Right lobe of liver (tissue), 6 donors: Measurements from ENCODE around the gene OGFOD2. TPM values are rescaled to one million over a fixed set of nuclear protein-coding genes. Genes with fewer than 3 reads are reported as not detected.

Source experiments
- ATAC-seq, 4 donors: fragments of 200-7000 bp; cut with Tn5 transposase; one replicate each; pipeline ENCODE4 v1.9.1; 2020; ENCODE audit warnings: mild to moderate bottlenecking in 4 of 4, moderate library complexity in 4 of 4
- DNase-seq, 3 donors: peaks; one replicate each; pipeline ENCODE4 v3.0.0-alpha.2; 2020
- H3K27ac ChIP-seq, 3 donors: fragments of 200-600 bp; one replicate each; pipeline ENCODE4 v1.8.0; 2022
- H3K27me3 ChIP-seq, 2 donors: fragments of 200-600 bp; one replicate each; pipeline ENCODE4 v1.8.0; 2022
- H3K36me3 ChIP-seq, 4 donors: fragments of 200-600 bp; sonication (generic) in 1 of 4; one replicate each; pipeline versions ENCODE4 v1.5.1 to v1.8.0; 2017 to 2022; ENCODE audit warnings: control low read depth in 1 of 4
- H3K4me1 ChIP-seq, 4 donors: fragments of 200-600 bp; sonication (generic) in 1 of 4; one replicate each; pipeline versions ENCODE4 v1.5.1 to v1.8.0; 2017 to 2022; ENCODE audit warnings: control low read depth in 1 of 4
- H3K4me3 ChIP-seq, 3 donors: fragments of 200-600 bp; one replicate each; pipeline ENCODE4 v1.8.0; 2022
- H3K9me3 ChIP-seq, 4 donors: fragments of 200-600 bp; sonication (generic) in 1 of 4; one replicate each; pipeline versions ENCODE4 v1.5.1 to v1.8.0; 2017 to 2022; ENCODE audit warnings: control low read depth in 1 of 4
- CTCF ChIP-seq, 4 donors: fragments of 200-600 bp in 3 of 4; fragments of 450-650 bp in 1 of 4; IDR thresholded peaks; one replicate each; pipeline versions ENCODE4 v1.5.1 to v1.8.0; 2016 to 2022; ENCODE audit warnings: antibody characterized with exemption in 4 of 4, mild to moderate bottlenecking in 2 of 4
- POLR2A ChIP-seq: fragments of 450-650 bp; IDR thresholded peaks from one replicate; pipeline ENCODE4 v1.6.1; 2017; ENCODE audit warnings: antibody characterized with exemption, mild to moderate bottlenecking
- WGBS: methylation state at CpG from one replicate; pipeline ENCODE4 v1.1.6; 2018; ENCODE audit warnings: low coverage, low lambda C conversion rate; ENCODE audit not compliant: insufficient coverage; ENCODE audit errors: missing lambda C conversion rate; 5-methylcytosine and 5-hydroxymethylcytosine counted together
- intact Hi-C, 2 donors: fragments of 100-400 bp; cut with DNase I; formaldehyde crosslinking; loops; one replicate each; pipeline versions ENCODE4 v1.11.2 to v1.14.1; 2022
- total RNA-seq, 6 experiments: library from RNA; depleted of rRNA in 2 of 6; stranded (reverse); fragments of >200 nt in 2 of 6; fragmentation: NEBNext Ultra II Directional in 3 of 6; extraction: Animal tissue kit (Norgen Biotek cat#: 25700) in 3 of 6; gene quantifications; one replicate each; pipeline versions ENCODE4 v1.1.0 to v1.2.4, GENCODE V29; 2016 to 2023
- donor health status: DM: no; HTN: yes; CAD: no.
- donor health status: DM: no; HTN: no; CAD: no.
- donor health status: DM: no; HTN: no; CAD: no.
- donor health status: DM: no; HTN: yes; CAD: no.
- donor health status: DM: no; HTN: yes; CAD: no.

Gene OGFOD2
- total RNA-seq, 6 experiments from 2014 or later, result 9.9 to 18.8 (median 14.1) TPM

GRCh38 chr12:123021688-123022604 is 46.9 kb downstream of the OGFOD2 start:
- no peak for DNase-seq
- 90% methylated on average over 9 of the region's 18 CpGs for whole genome bisulfite sequencing
- H3K4me3 ChIP-seq, result no peak overlapping the region
- no peaks in the 10 kb centered on the region for H3K27me3 ChIP-seq
- H3K9me3 ChIP-seq, result no peaks in the 10 kb centered on the region
- ATAC-seq, result no peak
- no peak for TF ChIP-seq POLR2A
- TF ChIP-seq CTCF (IDR thresholded peaks at IDR 0.05), result no peak
- H3K27ac ChIP-seq, result no peak overlapping the region
- H3K36me3 ChIP-seq, result peaks cover 0 to under 1% (median 0%) of the 10 kb centered on the region in 4 donors
- intact Hi-C loops, result no loop called here
- H3K4me1 ChIP-seq, result peaks cover 0 to 14% (median 3%) of the 10 kb centered on the region in 4 donors

- no peak for TF ChIP-seq POLR2A
- no peak for TF ChIP-seq CTCF (IDR thresholded peaks at IDR 0.05)
- Histone ChIP-seq H3K4me3 (no peak overlapping the region), H3K27me3 (no peaks in the 10 kb centered on the region), H3K9me3 (no peaks in the 10 kb centered on the region), H3K36me3 (peaks cover 0 to 7% (median 0%) of the 10 kb centered on the region in 4 donors), H3K4me1 (peaks cover 0 to 14% (median 3%) of the 10 kb centered on the region in 4 donors), H3K27ac (no peak overlapping the region)
- intact Hi-C loops, result no loop called here
- ATAC-seq (no peak), DNase-seq (no peak)
- 88% methylated on average over 2 of the region's 5 CpGs for WGBS
Observed at GRCh38 chr12:123022846-123023245, 47.8 kb downstream of the OGFOD2 start.

GRCh38 chr12:123024819-123025391 is 49.9 kb downstream of the OGFOD2 start:
- intact Hi-C loops, result no loop called here
- DNase-seq, result no peak
- no peaks in the 10 kb centered on the region for H3K9me3 ChIP-seq
- H3K4me1 ChIP-seq, result no peaks in the 10 kb centered on the region
- WGBS, result 86% methylated on average over 5 of the region's 9 CpGs
- no peaks in the 10 kb centered on the region for H3K27me3 ChIP-seq
- peaks cover 0 to 7% (median 0%) of the 10 kb centered on the region in 4 donors for H3K36me3 ChIP-seq
- H3K27ac ChIP-seq, result no peak overlapping the region
- TF ChIP-seq CTCF (IDR thresholded peaks at IDR 0.05), result no peak
- no peak for TF ChIP-seq POLR2A
- no peak for ATAC-seq
- H3K4me3 ChIP-seq, result no peak overlapping the region

- Histone ChIP-seq H3K9me3 (no peaks in the 10 kb centered on the region), H3K4me3 (no peak overlapping the region), H3K27me3 (no peaks in the 10 kb centered on the region), H3K27ac (no peak overlapping the region), H3K36me3 (peaks cover 0 to 7% (median 0%) of the 10 kb centered on the region in 4 donors), H3K4me1 (no peaks in the 10 kb centered on the region)
- DNase-seq (no peak), ATAC-seq (no peak)
- no peak for TF ChIP-seq CTCF (IDR thresholded peaks at IDR 0.05)
- no peak for TF ChIP-seq POLR2A
- 88% methylated on average over 6 of the region's 9 CpGs for WGBS
- intact Hi-C loops, result no loop called here
Observed at GRCh38 chr12:123026094-123026853, 51.2 kb downstream of the OGFOD2 start.
